ENCODE measurements around the gene ZBTB16. TPM values are rescaled to one million over a fixed set of nuclear protein-coding genes. Genes with fewer than 3 reads are reported as not detected.

ZBTB16 gene
- total and polyA plus RNA-seq, 2 experiments from 2014 or later: 0.29 to 1.4 TPM

DNA sequence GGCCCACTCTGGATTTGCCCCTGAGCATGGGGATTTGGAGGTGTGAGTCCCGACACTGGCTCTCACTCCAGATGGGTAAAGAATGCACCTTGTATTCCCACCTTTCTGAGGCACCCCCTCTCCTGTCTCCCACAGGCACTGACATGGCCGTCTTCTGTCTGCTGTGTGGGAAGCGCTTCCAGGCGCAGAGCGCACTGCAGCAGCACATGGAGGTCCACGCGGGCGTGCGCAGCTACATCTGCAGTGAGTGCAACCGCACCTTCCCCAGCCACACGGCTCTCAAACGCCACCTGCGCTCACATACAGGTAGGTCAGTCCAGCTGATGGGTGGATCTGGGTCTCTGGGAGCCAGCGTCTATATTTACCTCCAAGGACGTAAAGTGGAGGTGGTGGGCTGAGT is 182.5 kb downstream of the ZBTB16 start:
- Histone ChIP-seq H3K27me3 (ENCODE audit: insufficient read depth) (no peaks in the 10 kb centered on the region), H4K20me1 (replicated peaks; ENCODE audit: insufficient read depth) (no peaks in the 10 kb centered on the region), H3K79me2 (replicated peaks; ENCODE audit: insufficient read depth) (no peaks in the 10 kb centered on the region), H3K36me3 (ENCODE audit: insufficient read depth) (no peaks in the 10 kb centered on the region), H2AFZ (no peak overlapping the region), H3K9me2 (ENCODE audit: insufficient read depth) (no peaks in the 10 kb centered on the region), H3F3A (replicated peaks; ENCODE audit: low read depth) (no peaks in the 10 kb centered on the region), H3K4me1 (ENCODE audit: insufficient read depth) (no peaks in the 10 kb centered on the region), H3K4me2 (no peak overlapping the region), H3K27ac (ENCODE audit: low read depth) (no peak overlapping the region), H3K4me3 (no peak overlapping the region)
- TF ChIP-seq ZNF331 (CRISPR knock-in tag; IDR thresholded peaks at IDR 0.05; ENCODE audit: low read depth) (no peak), JUNB (IDR thresholded peaks at IDR 0.05; ENCODE audit: unreplicated experiment) (no peak), STAT1 (IDR thresholded peaks at IDR 0.05; ENCODE audit: unreplicated experiment) (no peak), NANOG (IDR thresholded peaks at IDR 0.05; ENCODE audit: borderline replicate concordance) (no peak), ETS1 (IDR thresholded peaks at IDR 0.05) (no peak), REST (IDR thresholded peaks at IDR 0.05; ENCODE audit: unreplicated experiment) (no peak)
- no peak for ATAC-seq
- no peak overlapping the region for H3K4me3 Mint-ChIP-seq
- no peaks in the 10 kb centered on the region for H3K36me3 Mint-ChIP-seq (ENCODE audit: low read depth)
- no peaks in the 10 kb centered on the region for H3K9me3 Mint-ChIP-seq
- no peak overlapping the region for H3K27ac Mint-ChIP-seq
- peaks cover 11% of the 10 kb centered on the region for H3K4me1 Mint-ChIP-seq
- no peak for DNase-seq (ENCODE audit: low spot score)
- peaks cover 5% of the 10 kb centered on the region for H3K27me3 Mint-ChIP-seq (ENCODE audit: insufficient read depth, low read depth, poor library complexity)

DNA sequence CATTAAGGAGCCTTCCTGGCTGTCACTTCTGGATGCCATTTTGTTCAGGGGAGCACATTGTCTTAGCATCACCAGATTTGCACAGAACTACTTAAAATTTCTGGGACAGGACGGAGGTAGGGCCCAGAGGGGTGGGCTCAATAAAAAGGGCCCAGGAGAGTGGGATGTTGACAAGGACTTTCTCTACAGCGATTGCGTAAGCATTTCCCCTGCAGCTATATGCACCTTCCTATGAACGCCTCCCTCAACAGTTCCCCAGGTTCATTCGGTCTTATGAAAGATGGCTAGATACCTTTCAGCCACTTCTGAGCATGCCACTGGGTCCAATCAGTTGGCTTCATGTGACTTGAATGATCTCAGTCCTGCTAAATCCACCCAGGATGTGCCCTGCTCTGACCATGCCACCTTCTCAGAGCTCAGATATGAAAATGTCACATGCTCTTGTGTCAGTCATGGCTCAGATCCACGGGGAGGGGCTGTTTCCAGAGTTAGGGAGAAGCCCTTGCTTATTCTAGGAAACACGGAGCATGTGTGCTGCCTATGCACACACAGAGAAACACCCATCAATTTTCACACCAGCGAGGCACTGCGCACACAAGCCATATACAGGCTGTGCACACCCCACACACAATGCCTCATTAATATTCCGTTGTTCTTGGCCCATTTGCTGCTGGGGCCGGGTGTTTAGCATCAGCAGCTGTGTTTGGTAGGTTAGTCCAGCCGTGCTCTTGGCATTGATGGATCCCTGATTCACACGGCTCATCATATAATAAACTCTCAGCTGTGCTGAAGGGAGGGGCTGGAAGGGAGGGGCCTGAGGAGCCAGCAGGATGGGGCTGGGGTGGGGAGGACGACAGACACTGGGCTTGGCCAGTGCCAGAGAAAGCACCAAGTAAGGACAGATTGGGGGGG is 184.2 kb downstream of the ZBTB16 start:
- no peaks in the 10 kb centered on the region for H3K9me3 Mint-ChIP-seq
- H2AFZ ChIP-seq: no peak overlapping the region
- ATAC-seq: no peak; the same call in 2 of the 3 replicates
- H3K27me3 ChIP-seq (ENCODE audit: insufficient read depth): no peaks in the 10 kb centered on the region
- no peak for TF ChIP-seq ETS1 (IDR thresholded peaks at IDR 0.05)
- no peak for TF ChIP-seq NANOG (IDR thresholded peaks at IDR 0.05; ENCODE audit: borderline replicate concordance)
- TF ChIP-seq EZH2 (IDR thresholded peaks at IDR 0.05; ENCODE audit: low read depth, unreplicated experiment): no peak
- H3K27me3 Mint-ChIP-seq (ENCODE audit: insufficient read depth, low read depth, poor library complexity): peaks cover 4% of the 10 kb centered on the region
- DNase-seq (ENCODE audit: low spot score): no peak
- H3K79me2 ChIP-seq (replicated peaks; ENCODE audit: insufficient read depth): no peaks in the 10 kb centered on the region
- H3K27ac ChIP-seq (ENCODE audit: low read depth): no peak overlapping the region
- H3K4me3 Mint-ChIP-seq: no peak overlapping the region
- H3K4me1 Mint-ChIP-seq: peaks cover 11% of the 10 kb centered on the region
- no peaks in the 10 kb centered on the region for H3K9me2 ChIP-seq (ENCODE audit: insufficient read depth)
- H3K4me1 ChIP-seq (ENCODE audit: insufficient read depth): no peaks in the 10 kb centered on the region
- no peaks in the 10 kb centered on the region for H3F3A ChIP-seq (replicated peaks; ENCODE audit: low read depth)
- no peaks in the 10 kb centered on the region for H3K36me3 Mint-ChIP-seq (ENCODE audit: low read depth)
- no peaks in the 10 kb centered on the region for H3K36me3 ChIP-seq (ENCODE audit: insufficient read depth)
- no peak overlapping the region for H3K27ac Mint-ChIP-seq
- no peak overlapping the region for H3K4me3 ChIP-seq
- no peaks in the 10 kb centered on the region for H4K20me1 ChIP-seq (replicated peaks; ENCODE audit: insufficient read depth)
- H3K4me2 ChIP-seq: no peak overlapping the region

Measured in GM23338 (cell line).